GM10847 (cell line): ENCODE data around the gene TMEM208.

Source experiments
- POLR2A ChIP-seq: IDR thresholded peaks from 2 replicates; pipeline ENCODE4 v1.6.1; 2011; ENCODE audit not compliant: insufficient read length; ENCODE audit errors: extremely low read depth

The TMEM208 gene

GRCh38 chr16:67246081-67246755, 19.3 kb downstream of the TMEM208 start:
- TF ChIP-seq POLR2A, result peak; percentile 34

DNA sequence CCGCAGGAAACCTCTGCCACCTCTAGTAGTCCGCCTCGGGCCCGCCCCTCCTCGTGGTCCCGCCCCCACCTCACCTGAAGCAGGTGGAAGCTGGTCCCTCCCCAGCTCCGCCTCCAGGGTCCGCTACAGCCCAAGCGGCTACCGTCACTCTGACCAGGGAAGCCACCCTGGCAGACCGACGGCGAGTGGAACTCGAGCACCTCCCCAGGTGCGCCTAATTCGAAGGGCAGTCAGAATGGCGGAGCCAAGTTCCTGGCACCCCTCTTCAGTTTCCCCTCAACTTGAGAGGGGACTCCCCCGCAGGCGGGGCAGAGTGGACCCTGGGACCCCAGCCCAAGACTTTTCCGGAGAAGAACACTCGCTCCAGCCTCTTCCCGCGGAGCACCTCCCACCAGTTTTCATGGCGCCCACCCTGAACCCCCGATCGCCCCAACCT, 19.8 kb downstream of the TMEM208 start:
- TF ChIP-seq POLR2A, result no peak

DNA sequence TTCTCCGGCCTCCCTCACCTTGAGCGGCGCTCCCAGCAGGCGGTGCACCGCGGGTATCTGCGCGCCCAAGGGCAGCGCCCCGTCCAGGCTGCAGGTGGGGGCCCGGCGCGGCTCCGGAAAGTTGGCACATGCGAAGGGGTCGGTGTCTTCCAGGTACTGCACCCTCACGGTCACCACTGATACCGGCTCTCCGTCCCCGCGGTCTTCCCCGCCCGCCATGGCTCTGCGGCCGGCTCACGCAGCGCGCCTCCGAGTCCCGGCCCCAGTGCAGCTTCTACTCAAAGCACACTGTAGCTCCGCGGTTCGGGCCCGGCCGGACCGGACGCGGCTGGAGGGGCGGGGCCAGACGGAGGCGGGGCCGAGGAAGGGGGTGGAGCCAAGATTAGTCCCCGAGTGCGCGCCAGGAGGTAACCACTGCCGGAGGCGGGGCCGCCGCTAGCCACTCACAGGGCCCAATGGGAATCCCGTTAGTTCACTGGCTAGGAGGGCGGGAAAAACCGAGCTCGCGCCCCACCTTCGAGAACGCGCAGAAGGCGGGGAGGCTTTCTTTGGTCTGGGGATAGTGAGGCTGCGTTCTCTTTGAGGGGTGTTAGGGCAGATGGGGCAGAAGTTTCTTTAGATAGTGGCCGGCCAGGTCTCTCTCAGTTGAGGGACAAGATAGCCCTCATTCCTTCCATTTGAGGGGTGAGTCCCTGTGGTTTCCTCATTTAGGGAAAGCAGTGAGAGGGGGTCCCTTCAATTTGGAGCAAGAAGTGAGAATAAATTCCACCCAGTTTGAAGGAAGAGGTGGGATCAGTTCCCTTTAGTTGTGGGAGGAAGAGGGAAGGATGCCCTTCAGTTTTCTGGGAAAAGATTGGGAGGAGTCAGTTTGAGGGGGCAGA, 20.5 kb downstream of the TMEM208 start, which contains the start of gene FHOD1:
TSS of gene FHOD1 (minus strand) at position 290 of the 881 bp plus-strand sequence. CDS start at position 219, 71 bp downstream.
- peak; percentile 82 for TF ChIP-seq POLR2A

DNA sequence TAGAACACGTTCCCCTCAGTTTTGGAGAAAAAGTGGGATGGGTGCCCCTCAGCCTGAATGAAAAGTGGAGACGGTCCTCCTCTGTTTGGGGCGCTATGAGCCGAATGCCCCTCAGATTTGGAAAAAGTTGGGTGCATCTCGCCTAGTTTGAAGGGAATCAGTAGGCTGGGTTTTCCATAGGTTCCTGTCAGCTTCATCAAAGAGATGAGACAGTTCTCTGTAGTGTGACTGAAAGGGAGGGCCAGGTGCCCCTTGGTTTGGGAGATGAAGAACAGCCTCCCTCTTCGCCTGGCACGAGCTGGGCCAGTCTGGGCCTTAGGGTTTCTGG, 21.1 kb downstream of the TMEM208 start:
- TF ChIP-seq POLR2A, result no peak

- TF ChIP-seq POLR2A, result no peak
Measured at GRCh38 chr16:67248401-67249177, 21.7 kb downstream of the TMEM208 start, which contains the start of gene SLC9A5. Gene SLC9A5, plus strand, starts transcription at chr16:67248979. Its CDS starts 36 bp downstream, at chr16:67249015.

- TF ChIP-seq POLR2A, result no peak
Measured at GRCh38 chr16:67249178-67250044, 22.5 kb downstream of the TMEM208 start.

GRCh38 chr16:67250045-67250327, 23.1 kb downstream of the TMEM208 start:
- TF ChIP-seq POLR2A, result no peak

- no peak for TF ChIP-seq POLR2A
Measured at GRCh38 chr16:67252609-67253497, 25.9 kb downstream of the TMEM208 start.

- TF ChIP-seq POLR2A, result no peak
Measured at GRCh38 chr16:67254801-67255552, 28.0 kb downstream of the TMEM208 start.

DNA sequence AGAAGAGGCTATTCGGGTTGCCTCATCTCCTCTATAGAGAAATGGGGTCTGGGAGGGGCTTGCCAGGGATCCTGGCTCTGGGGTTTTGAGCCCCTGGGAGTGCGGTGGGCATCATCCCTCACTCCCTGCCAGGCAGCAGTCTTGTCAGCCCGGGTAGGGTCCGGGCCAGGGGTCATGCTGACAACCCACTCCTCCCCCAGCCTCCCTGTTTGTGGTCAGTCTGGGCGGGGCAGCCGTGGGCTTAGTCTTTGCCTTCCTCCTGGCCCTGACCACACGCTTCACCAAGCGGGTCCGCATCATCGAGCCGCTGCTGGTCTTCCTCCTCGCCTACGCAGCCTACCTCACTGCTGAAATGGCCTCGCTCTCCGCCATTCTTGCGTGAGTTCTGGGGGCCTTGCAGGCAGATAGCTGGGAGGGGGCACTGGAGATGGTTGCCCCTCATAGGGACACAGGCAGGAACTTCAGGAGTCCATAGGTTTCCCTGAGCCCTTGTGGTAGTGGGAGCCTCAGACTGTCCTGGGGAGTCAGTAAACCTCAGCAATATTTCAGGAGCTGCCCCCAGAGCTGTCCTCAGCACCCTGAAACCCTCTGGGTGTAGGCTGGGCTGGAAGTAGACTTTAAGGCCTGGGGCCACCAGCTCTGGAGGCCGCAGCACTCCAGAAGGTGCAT, 28.8 kb downstream of the TMEM208 start:
- TF ChIP-seq POLR2A, result no peak

GRCh38 chr16:67256701-67257230, 29.8 kb downstream of the TMEM208 start:
- TF ChIP-seq POLR2A, result no peak

- TF ChIP-seq POLR2A, result no peak
Measured at GRCh38 chr16:67257486-67258160, 30.7 kb downstream of the TMEM208 start.
